Calu3 (cell line): ENCODE data around the gene GPAM. TPM values are rescaled to one million over a fixed set of nuclear protein-coding genes. Genes with fewer than 3 reads are reported as not detected.
"Not testable (repeated sequence)": the region's sequence is repeated elsewhere in the genome, so short reads cannot be mapped to it uniquely, and the experiment has no call there.

ENCODE experiments used
- BruUV-seq: library from RNA; stranded (reverse); fragments of 400-500 nt; replicated peaks from 2 replicates; lab custom pipeline; 2021; lab: Mats Ljungman, UMichigan
- CTCF ChIA-PET: fragments of 300-600 bp; sonication (Branson Sonifier 250); formaldehyde crosslinking; loops from one replicate; lab custom pipeline; 2022; ENCODE audit warnings: antibody characterized with exemption; lab: Charles Lee
- DNase-seq: peaks from one replicate; pipeline ENCODE4 v3.0.0; 2022
- H3K27ac Mint-ChIP-seq: one replicate; pipeline ENCODE4 v1.8.0; 2022; ENCODE audit warnings: mixed read lengths; ENCODE audit not compliant: unreplicated experiment
- H3K27me3 Mint-ChIP-seq: one replicate; pipeline ENCODE4 v1.8.0; 2022; ENCODE audit warnings: mixed read lengths; ENCODE audit not compliant: unreplicated experiment
- H3K36me3 Mint-ChIP-seq: one replicate; pipeline ENCODE4 v1.8.0; 2022; ENCODE audit warnings: mild to moderate bottlenecking, moderate library complexity, mixed read lengths; ENCODE audit not compliant: insufficient read depth, unreplicated experiment
- H3K4me1 Mint-ChIP-seq: one replicate; pipeline ENCODE4 v1.8.0; 2022; ENCODE audit warnings: mild to moderate bottlenecking, low read depth, mixed read lengths; ENCODE audit not compliant: unreplicated experiment
- H3K4me3 Mint-ChIP-seq: one replicate; pipeline ENCODE4 v1.8.0; 2022; ENCODE audit warnings: mild to moderate bottlenecking, low read depth, moderate library complexity, mixed read lengths; ENCODE audit not compliant: unreplicated experiment
- H3K9me3 Mint-ChIP-seq: one replicate; pipeline ENCODE4 v1.8.0; 2022; ENCODE audit warnings: low read depth, mixed read lengths; ENCODE audit not compliant: unreplicated experiment
- intact Hi-C: fragments of 100-400 bp; cut with micrococcal nuclease; formaldehyde crosslinking; loops from one replicate; pipeline ENCODE4 v1.10.0; 2022; ENCODE audit not compliant: unreplicated experiment
- total RNA-seq: library from RNA; stranded (reverse); gene quantifications from 2 replicates; pipeline ENCODE4 v1.2.3, GENCODE V29; 2022
- TF ChIP-seq, protein P1 (sequence below): fragments of 200-600 bp; IDR thresholded peaks from one replicate; pipeline ENCODE4 v1.8.0; 2022; ENCODE audit warnings: antibody characterized with exemption; ENCODE audit not compliant: unreplicated experiment

Gene GPAM
- total RNA-seq, 1 experiment from 2014 or later, result 6.5 TPM

DNA sequence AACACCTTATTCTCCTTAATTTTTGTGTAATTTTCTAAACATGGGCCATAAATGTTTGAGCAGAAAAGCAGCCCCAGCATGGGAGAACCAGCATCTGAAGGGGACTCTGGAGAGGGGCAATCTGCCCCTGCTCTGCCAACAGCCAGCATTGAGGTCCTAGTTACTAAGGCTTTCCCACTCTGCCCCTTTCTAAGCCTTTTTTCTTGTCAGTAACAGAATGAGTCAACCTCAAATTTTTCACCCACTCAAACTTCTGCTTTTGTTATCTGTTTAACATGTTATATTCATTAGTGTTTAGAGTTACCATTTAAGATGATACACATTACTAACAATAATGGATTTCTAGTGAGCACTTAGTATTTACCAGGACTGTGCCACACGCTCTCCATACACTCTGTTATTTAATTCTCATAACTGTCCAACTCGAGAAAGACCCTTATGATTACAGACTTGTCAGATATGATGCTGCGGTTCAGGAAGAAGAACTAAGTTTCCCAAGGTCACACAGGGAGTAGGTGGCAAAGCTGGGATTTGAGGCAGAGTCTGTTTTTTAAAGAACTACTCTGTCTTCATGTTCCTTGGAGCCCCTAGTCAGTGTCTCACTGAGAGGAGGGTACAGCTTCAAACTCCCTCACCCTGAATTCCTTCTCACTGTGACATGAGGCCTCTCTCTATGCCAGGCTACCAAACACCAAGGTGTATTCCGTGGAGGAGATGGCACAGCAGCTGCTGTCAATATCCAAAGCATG is 19.9 kb upstream of the GPAM start:
- Mint-ChIP-seq H3K27me3 (peaks cover 26% of the 10 kb centered on the region), H3K36me3 (no peaks in the 10 kb centered on the region), H3K4me1 (no peaks in the 10 kb centered on the region), H3K4me3 (no peak overlapping the region), H3K9me3 (no peaks in the 10 kb centered on the region), H3K27ac (no peak overlapping the region)
- intact Hi-C loops, result no loop called here
- BruUV-seq, result no TSS peak
- TF ChIP-seq, protein P1, sequence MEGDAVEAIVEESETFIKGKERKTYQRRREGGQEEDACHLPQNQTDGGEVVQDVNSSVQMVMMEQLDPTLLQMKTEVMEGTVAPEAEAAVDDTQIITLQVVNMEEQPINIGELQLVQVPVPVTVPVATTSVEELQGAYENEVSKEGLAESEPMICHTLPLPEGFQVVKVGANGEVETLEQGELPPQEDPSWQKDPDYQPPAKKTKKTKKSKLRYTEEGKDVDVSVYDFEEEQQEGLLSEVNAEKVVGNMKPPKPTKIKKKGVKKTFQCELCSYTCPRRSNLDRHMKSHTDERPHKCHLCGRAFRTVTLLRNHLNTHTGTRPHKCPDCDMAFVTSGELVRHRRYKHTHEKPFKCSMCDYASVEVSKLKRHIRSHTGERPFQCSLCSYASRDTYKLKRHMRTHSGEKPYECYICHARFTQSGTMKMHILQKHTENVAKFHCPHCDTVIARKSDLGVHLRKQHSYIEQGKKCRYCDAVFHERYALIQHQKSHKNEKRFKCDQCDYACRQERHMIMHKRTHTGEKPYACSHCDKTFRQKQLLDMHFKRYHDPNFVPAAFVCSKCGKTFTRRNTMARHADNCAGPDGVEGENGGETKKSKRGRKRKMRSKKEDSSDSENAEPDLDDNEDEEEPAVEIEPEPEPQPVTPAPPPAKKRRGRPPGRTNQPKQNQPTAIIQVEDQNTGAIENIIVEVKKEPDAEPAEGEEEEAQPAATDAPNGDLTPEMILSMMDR, result no peak
- CTCF ChIA-PET, result no interaction called here
- DNase-seq, result no peak

- no TSS peak for BruUV-seq
- DNase-seq, result no peak
- intact Hi-C loops, result no loop called here
- Mint-ChIP-seq H3K36me3 (no peaks in the 10 kb centered on the region), H3K27me3 (peaks cover 25% of the 10 kb centered on the region), H3K9me3 (no peaks in the 10 kb centered on the region), H3K27ac (no peak overlapping the region), H3K4me3 (no peak overlapping the region), H3K4me1 (no peaks in the 10 kb centered on the region)
- CTCF ChIA-PET, result no interaction called here
- TF ChIP-seq, protein P1, result no peak
Measured at GRCh38 chr10:112202561-112203241, 19.1 kb upstream of the GPAM start.

- intact Hi-C loops, result no loop called here
- no TSS peak for BruUV-seq
- TF ChIP-seq, protein P1, result no peak
- no peak for DNase-seq
- H3K4me3 Mint-ChIP-seq, result no peak overlapping the region
- H3K4me1 Mint-ChIP-seq, result no peaks in the 10 kb centered on the region
- peaks cover 25% of the 10 kb centered on the region for H3K27me3 Mint-ChIP-seq
- no peaks in the 10 kb centered on the region for H3K36me3 Mint-ChIP-seq
- no peaks in the 10 kb centered on the region for H3K9me3 Mint-ChIP-seq
- no peak overlapping the region for H3K27ac Mint-ChIP-seq
- CTCF ChIA-PET, result no interaction called here
Measured at GRCh38 chr10:112202076-112202475, 18.5 kb upstream of the GPAM start.

DNA sequence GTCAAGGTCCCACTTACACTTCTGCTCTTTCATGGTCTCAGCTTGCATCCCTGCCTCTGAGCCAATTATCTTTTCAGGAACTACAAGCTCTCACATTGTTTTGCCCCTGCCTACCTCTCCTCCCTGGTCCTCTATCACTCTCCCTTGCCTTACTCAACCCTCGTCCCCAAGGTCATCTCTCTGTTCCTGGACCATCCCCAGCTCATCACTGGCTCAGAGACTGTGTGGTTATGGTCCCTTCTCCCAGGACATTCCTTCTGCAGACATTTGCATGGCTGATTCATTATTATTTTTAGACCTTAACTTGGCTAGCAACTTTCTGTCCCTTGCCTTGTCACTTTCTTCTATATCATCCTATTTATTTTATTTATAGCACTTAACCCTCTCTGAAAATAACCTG is 17.8 kb upstream of the GPAM start:
- TF ChIP-seq, protein P1, result no peak
- Mint-ChIP-seq H3K36me3 (no peaks in the 10 kb centered on the region), H3K27ac (no peak overlapping the region), H3K27me3 (peaks cover 25% of the 10 kb centered on the region), H3K4me3 (no peak overlapping the region), H3K9me3 (no peaks in the 10 kb centered on the region), H3K4me1 (no peaks in the 10 kb centered on the region)
- no TSS peak for BruUV-seq
- intact Hi-C loops, result no loop called here
- CTCF ChIA-PET, result no interaction called here
- DNase-seq, result no peak

- H3K4me3 Mint-ChIP-seq, intact Hi-C loops, CTCF ChIA-PET, H3K9me3 Mint-ChIP-seq, H3K27ac Mint-ChIP-seq, BruUV-seq, H3K36me3 Mint-ChIP-seq, H3K4me1 Mint-ChIP-seq, DNase-seq: not testable (repeated sequence)
- peaks cover 32% of the 10 kb centered on the region for H3K27me3 Mint-ChIP-seq
Measured at GRCh38 chr10:112200259-112200658, 16.7 kb upstream of the GPAM start.

DNA sequence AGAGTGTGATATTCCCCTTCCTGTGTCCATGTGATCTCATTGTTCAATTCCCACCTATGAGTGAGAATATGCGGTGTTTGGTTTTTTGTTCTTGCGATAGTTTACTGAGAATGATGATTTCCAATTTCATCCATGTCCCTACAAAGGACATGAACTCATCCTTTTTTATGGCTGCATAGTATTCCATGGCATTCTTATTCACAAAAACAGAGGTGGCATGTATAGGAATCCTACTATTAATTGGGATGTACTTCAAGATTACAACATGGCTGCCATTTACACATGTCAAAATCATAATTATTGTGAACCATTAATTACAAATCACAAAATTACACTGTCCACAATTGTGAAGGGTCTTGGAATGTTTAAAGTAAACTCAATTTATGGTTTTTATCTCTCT is 14.1 kb upstream of the GPAM start:
- H3K27me3 Mint-ChIP-seq, result peaks cover 43% of the 10 kb centered on the region
- DNase-seq, BruUV-seq, H3K27ac Mint-ChIP-seq, H3K4me3 Mint-ChIP-seq, H3K9me3 Mint-ChIP-seq, CTCF ChIA-PET, H3K4me1 Mint-ChIP-seq, H3K36me3 Mint-ChIP-seq, intact Hi-C loops: not testable (repeated sequence)
